Measurements from ENCODE around the gene ITPA.

- TF ChIP-seq ASH2L (IDR thresholded peaks at IDR 0.05; ENCODE audit: low read length) (no peak), EP300 (IDR thresholded peaks at IDR 0.05; ENCODE audit: borderline replicate concordance in 1 of 2, low read depth in 2 of 2, low read length in 2 of 2) (no peak), GABPA (IDR thresholded peaks at IDR 0.05; ENCODE audit: borderline replicate concordance, insufficient read depth, low read length) (no peak), RXRA (IDR thresholded peaks at IDR 0.05; ENCODE audit: insufficient read depth, low read depth, low read length) (no peak), CTCF (IDR thresholded peaks at IDR 0.05; ENCODE audit: control extremely low read depth in 1 of 3, insufficient read depth in 1 of 3, low read depth in 1 of 3, low read length in 3 of 3) (no peak), BRCA1 (IDR thresholded peaks at IDR 0.05; ENCODE audit: low read depth, low read length) (no peak), EGR1 (IDR thresholded peaks at IDR 0.05; ENCODE audit: borderline replicate concordance, low read depth, low read length) (no peak)
These were observed 14.8 kb downstream of the ITPA start for GRCh38 chr20:3223994-3224680.
